HG03108 (cell line): Measurements from ENCODE around the gene MFSD11.
A peak's percentile ranks its signal among the peaks of the same experiment; 100 is the strongest.
"Not testable (repeated sequence)": the region's sequence is repeated elsewhere in the genome, so short reads cannot be mapped to it uniquely, and the experiment has no call there.

ENCODE experiments used
- ATAC-seq: cut with Tn5 transposase; IDR thresholded peaks from one replicate; pipeline ENCODE4 v1.9.1; 2021; ENCODE audit warnings: moderate library complexity; ENCODE audit not compliant: unreplicated experiment

The MFSD11 gene

DNA sequence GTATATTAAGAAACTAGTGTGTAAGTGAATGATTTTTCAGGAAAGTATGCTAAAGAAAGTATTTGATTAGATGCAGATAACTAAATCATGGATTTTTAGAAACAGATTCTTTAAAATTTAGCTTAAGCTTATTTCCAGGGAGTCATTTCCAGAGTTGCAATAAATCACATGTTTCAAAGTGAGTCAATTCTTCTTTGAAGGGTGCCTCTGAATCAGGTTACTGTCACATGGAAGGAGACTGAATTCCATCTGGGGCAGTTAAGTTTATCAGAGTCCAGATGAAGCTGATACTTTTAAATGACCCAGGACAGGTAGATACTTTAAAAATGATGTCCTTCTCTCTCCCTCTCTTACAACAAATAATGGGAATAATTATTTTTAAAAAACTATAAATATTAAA is 5.0 kb downstream of the MFSD11 start:
- ATAC-seq: no peak

DNA sequence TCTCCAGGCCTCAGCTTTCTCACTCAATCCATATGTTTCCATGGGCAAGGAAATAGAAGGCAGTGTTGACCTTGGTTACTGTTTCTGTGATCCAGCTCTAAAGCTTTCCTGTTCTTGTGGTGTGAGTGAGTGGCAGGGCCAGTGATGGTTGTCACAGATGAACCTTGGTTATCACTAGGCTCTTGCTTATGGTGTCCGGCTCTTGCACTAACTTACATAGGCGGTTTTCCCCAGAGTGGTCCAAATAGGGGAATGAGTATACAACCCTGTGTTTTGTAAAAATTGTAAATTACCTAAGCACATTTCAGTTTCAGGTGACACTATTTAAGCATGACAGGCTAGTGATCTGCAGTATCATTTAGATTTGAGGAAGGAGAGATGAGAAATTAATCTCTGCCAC is 6.8 kb downstream of the MFSD11 start:
- ATAC-seq: no peak

- not testable (repeated sequence) for ATAC-seq
Measured at GRCh38 chr17:76745785-76746184, 7.9 kb downstream of the MFSD11 start.

GRCh38 chr17:76747716-76748363 is 9.9 kb downstream of the MFSD11 start:
- ATAC-seq: no peak

DNA sequence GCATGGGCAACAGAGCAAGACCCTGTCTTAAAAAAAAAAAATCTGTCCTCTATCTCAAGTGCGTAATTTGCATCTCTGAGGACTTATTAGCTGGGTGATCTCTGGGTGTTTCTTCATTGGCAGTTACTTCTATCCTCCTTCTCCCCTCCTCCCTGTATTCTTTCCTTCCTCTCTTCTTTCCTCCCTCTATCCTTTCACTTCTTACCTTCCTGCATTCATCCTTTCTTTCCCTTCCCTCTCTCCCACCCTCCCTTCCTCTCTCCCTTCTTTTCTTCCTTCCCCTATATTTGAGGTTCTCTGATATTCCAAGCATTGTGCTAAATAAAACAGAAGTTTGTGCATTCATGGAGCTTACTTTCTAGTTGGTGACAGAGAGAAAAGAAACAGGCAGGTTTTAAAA is 10.7 kb downstream of the MFSD11 start:
- no peak for ATAC-seq

- ATAC-seq: no peak
Measured at GRCh38 chr17:76751416-76751993, 13.6 kb downstream of the MFSD11 start.

DNA sequence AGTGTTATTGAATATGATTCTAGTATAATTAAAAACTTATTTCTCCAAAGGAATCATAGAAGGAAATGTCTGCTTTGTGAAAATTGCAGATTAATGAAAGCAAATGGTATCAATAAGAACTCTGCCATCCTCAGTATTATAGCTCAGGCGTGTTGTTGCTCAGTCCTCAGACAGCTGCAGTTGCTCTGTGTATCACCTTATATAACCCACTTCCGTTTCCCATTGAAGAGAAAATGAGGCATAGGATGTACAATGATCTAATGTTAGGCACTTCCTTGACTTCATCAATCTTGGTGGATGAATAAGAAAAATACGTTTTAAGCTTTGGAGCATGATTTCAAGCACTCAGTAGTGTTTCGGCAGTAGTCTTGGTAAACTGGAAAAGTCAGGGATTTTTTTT is 14.1 kb downstream of the MFSD11 start:
- ATAC-seq: no peak

DNA sequence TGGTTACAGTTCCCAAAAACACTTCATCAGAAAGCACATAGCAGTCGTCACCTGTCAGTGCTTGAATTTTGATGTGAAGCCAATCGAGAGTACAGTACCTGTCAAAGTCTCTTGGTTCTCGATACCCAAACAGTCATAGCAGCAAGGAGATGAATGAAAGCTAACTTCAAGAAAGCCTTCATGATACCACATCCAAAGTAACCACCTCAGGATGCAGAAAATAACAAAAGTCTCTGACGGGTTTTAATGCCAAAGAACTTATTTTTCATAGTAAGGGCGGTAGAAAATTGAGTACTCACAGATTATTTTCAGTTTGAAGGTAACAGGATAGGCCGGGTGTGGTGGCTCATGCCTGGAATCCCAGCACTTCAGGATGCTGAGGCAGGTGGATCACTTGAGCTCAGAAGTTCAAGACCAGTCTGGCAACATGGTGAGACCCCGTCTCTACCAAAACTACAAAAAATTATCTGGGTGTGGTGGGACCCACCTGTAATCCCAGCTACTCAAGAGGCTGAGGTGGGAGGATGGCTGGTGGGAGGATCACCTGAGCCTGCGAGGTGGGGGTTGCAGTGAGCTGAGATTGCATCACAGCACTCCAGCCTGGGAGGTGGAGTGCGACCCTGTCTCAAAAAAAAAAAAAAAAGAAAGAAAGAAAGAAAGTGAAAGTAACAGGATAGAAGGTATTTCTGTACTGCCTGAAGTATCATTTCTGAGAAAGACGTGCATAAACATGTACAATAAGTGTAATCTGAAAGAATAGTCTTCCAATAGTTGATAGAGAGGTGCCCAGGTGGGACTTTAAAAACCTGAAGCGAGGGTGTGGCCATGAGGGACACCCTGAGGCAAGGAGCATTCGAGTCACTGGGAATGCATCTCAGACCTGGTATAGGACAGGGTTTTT is 15.4 kb downstream of the MFSD11 start:
- ATAC-seq: no peak

DNA sequence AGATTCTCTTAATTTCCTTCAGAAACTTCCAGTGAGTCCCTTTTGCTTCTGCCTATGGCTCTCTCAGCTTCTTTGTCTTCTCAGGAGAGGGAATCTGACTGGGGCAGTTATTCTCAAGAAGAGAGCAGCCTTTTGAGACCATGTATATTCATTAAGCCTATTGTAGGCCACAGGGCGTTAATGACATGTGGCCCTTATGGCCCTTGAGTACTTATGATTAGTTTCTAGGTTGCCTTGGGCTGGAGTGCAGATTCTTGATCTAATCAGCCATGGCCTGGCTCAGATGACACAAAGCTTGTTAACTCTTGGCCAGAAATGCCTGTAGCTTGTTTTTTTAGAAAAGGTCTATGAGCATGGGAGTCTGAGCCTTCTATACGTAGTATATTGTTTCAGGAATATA is 17.4 kb downstream of the MFSD11 start:
- no peak for ATAC-seq

DNA sequence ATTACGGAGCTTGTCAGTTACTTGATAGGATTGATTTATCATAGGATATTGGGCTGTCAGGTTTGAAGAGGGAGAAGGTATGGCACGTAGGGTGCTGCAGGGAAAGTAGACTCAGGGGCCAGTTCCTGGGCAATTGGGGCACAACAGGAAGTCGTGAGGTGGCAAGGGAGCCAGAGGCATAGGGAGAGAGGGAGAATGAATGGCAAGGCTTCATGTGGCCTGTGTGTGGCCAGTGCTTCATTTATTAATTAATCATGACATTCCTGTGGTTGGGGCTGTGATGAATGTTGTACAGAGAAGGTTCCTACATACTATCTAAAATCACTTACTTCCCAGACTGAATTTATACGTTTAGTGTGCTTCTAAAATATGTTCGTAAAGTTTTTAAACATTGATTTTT is 19.3 kb downstream of the MFSD11 start:
- no peak for ATAC-seq

- ATAC-seq: no peak
Measured at GRCh38 chr17:76758570-76758969, 20.7 kb downstream of the MFSD11 start.

GRCh38 chr17:76772842-76773525 is 35.1 kb downstream of the MFSD11 start:
- ATAC-seq: no peak

GRCh38 chr17:76775021-76775600 is 37.2 kb downstream of the MFSD11 start:
- no peak for ATAC-seq

DNA sequence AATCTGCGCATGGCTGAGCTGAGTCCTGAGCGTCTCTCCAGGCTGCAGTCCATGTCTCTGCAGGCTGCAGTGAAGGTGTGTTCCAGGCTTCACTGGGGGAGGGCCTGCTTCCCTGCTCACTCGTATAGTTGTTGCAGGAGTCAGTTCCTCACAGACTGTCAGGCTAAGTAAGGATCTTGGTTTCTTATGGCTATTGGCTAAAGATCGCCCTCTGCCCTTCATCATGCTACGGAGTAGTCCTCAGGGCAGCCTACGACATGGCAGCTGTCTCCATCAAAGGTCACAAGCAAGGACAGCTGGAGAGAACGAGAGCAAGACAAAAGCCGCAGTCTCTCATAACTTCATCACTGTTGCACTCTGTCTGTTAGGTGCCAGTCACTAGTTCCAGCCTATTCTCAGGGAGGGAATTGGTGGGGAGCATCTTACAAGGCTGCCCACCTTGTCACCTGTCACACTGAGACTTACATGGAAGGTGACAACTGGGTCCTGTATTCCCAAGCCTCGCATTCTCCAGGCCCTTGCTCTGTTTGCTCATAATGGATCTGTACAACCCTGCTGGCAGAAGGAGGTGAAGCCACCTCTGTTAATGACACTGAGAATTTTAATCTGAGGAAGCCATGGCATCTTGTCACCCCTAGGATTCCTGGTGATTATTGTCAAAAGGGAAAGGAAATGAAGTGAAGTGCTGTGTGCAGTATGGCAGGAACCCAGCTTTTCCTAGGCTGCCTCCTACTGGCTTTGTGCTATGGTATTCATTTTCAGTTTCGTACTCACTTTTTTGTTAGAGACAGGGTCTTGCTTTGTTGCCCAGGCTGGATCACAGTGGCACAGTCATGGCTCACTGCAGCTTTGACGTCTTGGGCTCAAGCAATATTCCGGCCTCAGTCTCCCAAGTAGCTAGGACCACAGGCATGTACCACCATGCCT is 43.4 kb downstream of the MFSD11 start:
- ATAC-seq: no peak

- no peak for ATAC-seq
Measured at GRCh38 chr17:76783146-76783545, 45.2 kb downstream of the MFSD11 start.

- no peak for ATAC-seq
Measured at GRCh38 chr17:76784926-76785325, 47.0 kb downstream of the MFSD11 start.

DNA sequence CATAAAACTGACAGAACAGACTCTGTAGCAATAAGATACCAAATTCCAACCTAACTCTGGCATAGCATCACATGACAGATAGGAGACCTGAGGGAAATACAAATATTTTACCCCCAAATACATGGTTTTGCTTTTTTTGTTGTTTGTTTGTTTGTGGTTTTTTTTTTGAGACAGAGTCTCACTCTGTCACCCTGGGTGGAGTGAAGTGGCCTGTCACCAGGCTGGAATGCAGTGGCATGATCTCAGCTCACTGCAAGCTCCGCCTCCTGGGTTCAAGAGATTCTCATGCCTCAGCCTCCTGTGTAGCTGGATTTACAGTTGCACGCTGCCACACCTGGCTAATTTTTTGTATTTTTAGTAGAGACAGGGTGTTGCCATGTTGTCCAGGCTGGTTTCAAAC is 49.9 kb downstream of the MFSD11 start:
- not testable (repeated sequence) for ATAC-seq

DNA sequence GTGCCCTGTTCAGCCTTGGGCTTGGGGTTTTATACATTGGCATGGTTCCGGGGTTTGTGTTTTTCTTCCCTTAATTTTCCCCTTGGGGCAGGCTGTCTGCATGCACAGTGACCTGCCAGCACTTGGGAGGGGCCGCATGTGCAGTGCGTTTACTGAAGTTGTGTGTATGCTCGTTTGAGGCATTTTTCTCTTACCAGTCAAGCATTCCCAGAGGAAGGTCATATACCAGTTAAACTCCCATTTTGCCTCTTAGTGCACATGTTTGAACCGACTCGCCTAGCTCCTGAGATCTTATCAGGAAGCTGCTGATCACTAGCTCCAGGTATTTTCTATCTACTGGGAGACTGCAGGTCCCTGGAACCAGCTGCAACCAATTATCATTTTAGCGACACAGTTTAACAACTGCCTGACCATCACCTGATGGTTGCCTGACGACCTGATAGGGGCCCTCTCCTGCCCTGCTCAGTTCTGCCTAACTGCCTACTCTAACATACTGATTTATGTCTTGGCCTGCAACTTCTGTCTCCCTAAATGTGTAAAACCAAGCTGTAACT is 51.4 kb downstream of the MFSD11 start:
- ATAC-seq: no peak

- peak; percentile 69 for ATAC-seq
Measured at GRCh38 chr17:76791053-76791980, 53.4 kb downstream of the MFSD11 start.
